Measurements from ENCODE around the gene ZNF460. TPM values are rescaled to one million over a fixed set of nuclear protein-coding genes. Genes with fewer than 3 reads are reported as not detected.
A peak's percentile ranks its signal among the peaks of the same experiment; 100 is the strongest.
"Not testable (repeated sequence)": the region's sequence is repeated elsewhere in the genome, so short reads cannot be mapped to it uniquely, and the experiment has no call there.

Gene ZNF460
- total RNA-seq, 1 donor from 2014 or later: 122 TPM

- H3K36me3 ChIP-seq (ENCODE audit: control insufficient read depth, insufficient read depth, low read length): peaks cover 1% of the 10 kb centered on the region
- no peak for DNase-seq (ENCODE audit: low read depth)
- H3K4me3 ChIP-seq (ENCODE audit: low read depth, low read length): no peak overlapping the region
- TF ChIP-seq CTCF (IDR thresholded peaks at IDR 0.05; ENCODE audit: insufficient read depth, low read length, poor library complexity, severe bottlenecking): no peak
- no peaks in the 10 kb centered on the region for H3K27me3 ChIP-seq (ENCODE audit: control insufficient read depth, insufficient read depth, low read length)
Observed at GRCh38 chr19:57249329-57249728, 31.0 kb upstream of the ZNF460 start.

- not testable (repeated sequence) for H3K4me3 ChIP-seq (ENCODE audit: low read depth, low read length); H3K27me3 ChIP-seq (ENCODE audit: control insufficient read depth, insufficient read depth, low read length); DNase-seq (ENCODE audit: low read depth); H3K36me3 ChIP-seq (ENCODE audit: control insufficient read depth, insufficient read depth, low read length)
Observed at GRCh38 chr19:57253767-57254166, 26.5 kb upstream of the ZNF460 start.

- TF ChIP-seq CTCF (IDR thresholded peaks at IDR 0.05; ENCODE audit: insufficient read depth, low read length, poor library complexity, severe bottlenecking): no peak
- Histone ChIP-seq H3K27me3 (ENCODE audit: control insufficient read depth, insufficient read depth, low read length) (no peaks in the 10 kb centered on the region), H3K4me3 (ENCODE audit: low read depth, low read length) (no peak overlapping the region), H3K36me3 (ENCODE audit: control insufficient read depth, insufficient read depth, low read length) (no peaks in the 10 kb centered on the region)
- no peak for DNase-seq (ENCODE audit: low read depth)
Observed at GRCh38 chr19:57262044-57262443, 18.2 kb upstream of the ZNF460 start.

- no peak overlapping the region for H3K4me3 ChIP-seq (ENCODE audit: low read depth, low read length)
- H3K36me3 ChIP-seq (ENCODE audit: control insufficient read depth, insufficient read depth, low read length): no peaks in the 10 kb centered on the region
- no peak for DNase-seq (ENCODE audit: low read depth)
- TF ChIP-seq CTCF (IDR thresholded peaks at IDR 0.05; ENCODE audit: insufficient read depth, low read length, poor library complexity, severe bottlenecking): no peak
- H3K27me3 ChIP-seq (ENCODE audit: control insufficient read depth, insufficient read depth, low read length): no peaks in the 10 kb centered on the region
Observed at GRCh38 chr19:57263244-57263741, 17.0 kb upstream of the ZNF460 start.

- H3K27me3 ChIP-seq (ENCODE audit: control insufficient read depth, insufficient read depth, low read length): no peaks in the 10 kb centered on the region
- H3K36me3 ChIP-seq (ENCODE audit: control insufficient read depth, insufficient read depth, low read length): no peaks in the 10 kb centered on the region
- no peak for TF ChIP-seq CTCF (IDR thresholded peaks at IDR 0.05; ENCODE audit: insufficient read depth, low read length, poor library complexity, severe bottlenecking)
- H3K4me3 ChIP-seq (ENCODE audit: low read depth, low read length): no peak overlapping the region
- DNase-seq (ENCODE audit: low read depth): peak; percentile 45
Observed at GRCh38 chr19:57267291-57267690, 13.0 kb upstream of the ZNF460 start.

GRCh38 chr19:57269515-57270250 is 10.6 kb upstream of the ZNF460 start:
- H3K4me3 ChIP-seq (ENCODE audit: low read depth, low read length): no peak overlapping the region
- peak; percentile 85 for DNase-seq (ENCODE audit: low read depth)
- H3K36me3 ChIP-seq (ENCODE audit: control insufficient read depth, insufficient read depth, low read length): no peaks in the 10 kb centered on the region
- no peak for TF ChIP-seq CTCF (IDR thresholded peaks at IDR 0.05; ENCODE audit: insufficient read depth, low read length, poor library complexity, severe bottlenecking)
- H3K27me3 ChIP-seq (ENCODE audit: control insufficient read depth, insufficient read depth, low read length): no peaks in the 10 kb centered on the region

All from kidney epithelial cell (primary cell).